GM23338 (cell line): ENCODE data around the gene KCNB1. TPM values are rescaled to one million over a fixed set of nuclear protein-coding genes. Genes with fewer than 3 reads are reported as not detected.

Source experiments
- ATAC-seq: fragments of 200-7000 bp; cut with Tn5 transposase; 3 replicates; pipeline ENCODE4 v1.9.1; 2020
- DNase-seq: peaks from one replicate; pipeline ENCODE4 v3.0.0-alpha.2; 2015; ENCODE audit warnings: low spot score
- H2AFZ ChIP-seq: fragments of 200-600 bp; sonication (generic); 2 replicates; pipeline ENCODE4 v1.8.0; 2016; ENCODE audit warnings: antibody characterized with exemption, mild to moderate bottlenecking, moderate library complexity
- H3F3A ChIP-seq: fragments of 200-600 bp; sonication (generic); replicated peaks from 2 replicates; pipeline ENCODE4 v1.8.0; 2017; ENCODE audit warnings: antibody characterized with exemption, mixed run types, low read depth
- H3K27ac ChIP-seq: fragments of 200-600 bp; sonication (generic); 2 replicates; pipeline ENCODE4 v1.6.1; 2016; ENCODE audit warnings: low read depth
- H3K27me3 ChIP-seq: fragments of 200-600 bp; sonication (generic); 2 replicates; pipeline ENCODE4 v1.8.0; 2016; ENCODE audit warnings: mild to moderate bottlenecking, mixed run types, moderate library complexity; ENCODE audit not compliant: insufficient read depth
- H3K36me3 ChIP-seq: fragments of 200-600 bp; sonication (generic); 2 replicates; pipeline ENCODE4 v1.8.0; 2016; ENCODE audit warnings: mild to moderate bottlenecking; ENCODE audit not compliant: insufficient read depth
- H3K4me1 ChIP-seq: fragments of 200-600 bp; sonication (generic); 2 replicates; pipeline ENCODE4 v1.8.0; 2016; ENCODE audit warnings: mild to moderate bottlenecking, moderate library complexity; ENCODE audit not compliant: insufficient read depth
- H3K4me2 ChIP-seq: fragments of 200-600 bp; sonication (generic); 2 replicates; pipeline ENCODE4 v1.7.1; 2017; ENCODE audit warnings: mixed run types
- H3K4me3 ChIP-seq: fragments of 200-600 bp; sonication (generic); 2 replicates; pipeline ENCODE4 v1.6.1; 2016; ENCODE audit warnings: mixed run types
- H3K79me2 ChIP-seq: fragments of 200-600 bp; sonication (generic); replicated peaks from 2 replicates; pipeline ENCODE4 v1.8.0; 2017; ENCODE audit warnings: mild to moderate bottlenecking; ENCODE audit not compliant: insufficient read depth
- H3K9me2 ChIP-seq: fragments of 200-600 bp; sonication (generic); 2 replicates; pipeline ENCODE4 v1.8.0; 2017; ENCODE audit not compliant: insufficient read depth
- H4K20me1 ChIP-seq: fragments of 200-600 bp; sonication (generic); replicated peaks from 2 replicates; pipeline ENCODE4 v1.8.0; 2017; ENCODE audit warnings: mild to moderate bottlenecking; ENCODE audit not compliant: insufficient read depth
- H3K27ac Mint-ChIP-seq: 2 replicates; pipeline ENCODE4 v1.8.0; 2020; ENCODE audit warnings: inconsistent platforms, mild to moderate bottlenecking, moderate library complexity, mixed read lengths
- H3K27me3 Mint-ChIP-seq: 3 replicates; pipeline ENCODE4 v1.8.0; 2022; ENCODE audit warnings: low read depth, mild to moderate bottlenecking, moderate library complexity, mixed read lengths, inconsistent platforms; ENCODE audit not compliant: insufficient read depth, poor library complexity
- H3K36me3 Mint-ChIP-seq: 3 replicates; pipeline ENCODE4 v1.8.0; 2021; ENCODE audit warnings: low read depth, mild to moderate bottlenecking, inconsistent platforms, moderate library complexity, mixed read lengths
- H3K4me1 Mint-ChIP-seq: 3 replicates; pipeline ENCODE4 v1.8.0; 2020; ENCODE audit warnings: mild to moderate bottlenecking, inconsistent platforms, mixed read lengths
- H3K4me3 Mint-ChIP-seq: 3 replicates; pipeline ENCODE4 v1.8.0; 2021; ENCODE audit warnings: moderate library complexity, mild to moderate bottlenecking, inconsistent platforms, mixed read lengths
- H3K9me3 Mint-ChIP-seq: 3 replicates; pipeline ENCODE4 v1.8.0; 2020; ENCODE audit warnings: moderate library complexity, mild to moderate bottlenecking, inconsistent platforms, mixed read lengths
- ETS1 ChIP-seq: IDR thresholded peaks from 2 replicates; pipeline ENCODE4 v1.6.1; 2016; ENCODE audit warnings: antibody characterized with exemption
- REST ChIP-seq: IDR thresholded peaks from one replicate; pipeline ENCODE4 v1.6.1; 2018; ENCODE audit warnings: antibody characterized with exemption; ENCODE audit not compliant: unreplicated experiment
- ZNF114 ChIP-seq: fragments of 250-450 bp; sonication (Bioruptor Pico); IDR thresholded peaks from 2 replicates; pipeline ENCODE4 v1.5.0; 2020; ENCODE audit warnings: mild to moderate bottlenecking, moderate library complexity
- ZNF462 ChIP-seq: fragments of 250-450 bp; sonication (Bioruptor Pico); IDR thresholded peaks from 2 replicates; pipeline ENCODE4 v1.5.0; 2020; ENCODE audit warnings: mild to moderate bottlenecking, moderate library complexity
- polyA plus RNA-seq: library from polyadenylated mRNA; unstranded; fragments of >200 nt; fragmentation: Nextera tagmentation; extraction: Ambion mirVana; gene quantifications from 2 replicates; pipeline ENCODE4 v1.2.1, GENCODE V29; 2016
- total RNA-seq: library from RNA; depleted of rRNA; stranded (reverse); fragments of >200 nt; shearing (Covaris generic); gene quantifications from 2 replicates; pipeline ENCODE4 v1.2.3, GENCODE V29; 2014

KCNB1 gene
- total and polyA plus RNA-seq, 2 experiments from 2014 or later: 0.28 to 0.29 TPM

GRCh38 chr20:49356676-49357075 is 125.8 kb downstream of the KCNB1 start (continued):
- no peak for TF ChIP-seq ZNF114 (CRISPR knock-in tag)
- no peak for TF ChIP-seq ZNF462 (CRISPR knock-in tag)
- no peak for TF ChIP-seq ETS1

- ATAC-seq: no peak
- no peak overlapping the region for H2AFZ ChIP-seq
- H3K27me3 Mint-ChIP-seq: peaks cover 11% of the 10 kb centered on the region
- no peak overlapping the region for H3K4me3 Mint-ChIP-seq
- no peaks in the 10 kb centered on the region for H3K36me3 ChIP-seq
- H4K20me1 ChIP-seq: no peaks in the 10 kb centered on the region
- H3K9me3 Mint-ChIP-seq: no peaks in the 10 kb centered on the region
- no peaks in the 10 kb centered on the region for H3K79me2 ChIP-seq
- no peaks in the 10 kb centered on the region for H3K36me3 Mint-ChIP-seq
- no peak overlapping the region for H3K27ac ChIP-seq
- H3K4me2 ChIP-seq: no peak overlapping the region
- H3K9me2 ChIP-seq: no peaks in the 10 kb centered on the region
- no peak overlapping the region for H3K4me3 ChIP-seq
- no peaks in the 10 kb centered on the region for H3K27me3 ChIP-seq
- H3F3A ChIP-seq: no peaks in the 10 kb centered on the region
- no peaks in the 10 kb centered on the region for H3K4me1 Mint-ChIP-seq
- H3K27ac Mint-ChIP-seq: no peak overlapping the region
- DNase-seq: no peak
- no peaks in the 10 kb centered on the region for H3K4me1 ChIP-seq
- TF ChIP-seq ZNF462 (CRISPR knock-in tag): no peak
- TF ChIP-seq ZNF114 (CRISPR knock-in tag): no peak
- TF ChIP-seq REST: no peak
These were observed 127.8 kb downstream of the KCNB1 start for GRCh38 chr20:49354673-49355072.
